ENCODE results near the gene CDR2. TPM values are rescaled to one million over a fixed set of nuclear protein-coding genes. Genes with fewer than 3 reads are reported as not detected.
A peak's percentile ranks its signal among the peaks of the same experiment; 100 is the strongest.

The CDR2 gene
- total and polyA plus RNA-seq, 9 of the 15 experiments (the other 6 are each of a cell fraction or from before 2014, with no cell fraction given) = 4.6 to 30.3 (median 19.9) TPM

DNA sequence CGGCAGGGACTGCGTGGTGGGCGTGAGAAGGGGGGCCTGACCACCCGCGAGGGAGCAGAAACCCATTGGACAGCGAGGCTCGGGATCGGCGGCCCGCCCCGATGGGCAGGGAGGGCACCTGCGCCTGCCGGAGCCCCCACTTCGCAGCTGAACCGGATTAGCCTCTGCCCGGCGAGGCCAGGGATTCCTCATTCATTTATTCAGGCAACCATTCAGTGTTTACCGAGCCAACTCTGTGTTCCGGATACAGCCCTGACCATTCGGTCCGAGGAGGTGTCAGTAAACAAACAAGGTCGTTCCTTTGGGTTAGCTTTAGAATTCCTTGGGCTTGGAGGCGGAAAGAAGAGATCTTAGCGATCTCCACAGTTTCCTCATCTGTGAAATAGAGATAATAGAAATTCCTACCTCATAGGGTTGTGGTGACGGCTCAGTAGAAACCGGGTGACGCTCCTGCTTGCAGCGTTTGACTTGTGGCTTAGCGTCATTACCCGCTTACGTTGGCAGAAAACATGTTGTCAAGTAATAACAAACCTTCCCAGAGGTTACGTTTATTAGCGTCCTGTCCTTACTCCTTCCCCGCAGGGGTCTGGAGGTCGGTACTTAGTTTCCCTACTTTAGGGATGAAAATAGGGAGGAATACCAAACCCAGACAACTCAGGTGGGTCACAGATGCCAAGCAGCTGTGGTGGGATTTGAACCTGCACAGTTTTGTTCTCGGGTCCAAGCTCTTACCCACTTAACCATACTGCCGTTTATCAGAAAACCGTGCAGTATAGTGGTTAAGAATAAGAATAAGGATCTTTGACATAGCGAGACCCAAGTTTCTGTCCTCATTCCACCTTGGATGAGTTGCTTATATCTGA is 76.3 kb downstream of the CDR2 start (continued):
- no peak for TF ChIP-seq ADNP (tag; IDR thresholded peaks at IDR 0.05)
- no peak for TF ChIP-seq ZNF174 (CRISPR knock-in tag; IDR thresholded peaks at IDR 0.05)
- peak; percentile 49 for TF ChIP-seq DACH1 (IDR thresholded peaks at IDR 0.05; ENCODE audit: partially characterized antibody)
- TF ChIP-seq ZBTB8A (IDR thresholded peaks at IDR 0.05; ENCODE audit: partially characterized antibody) = peak; percentile 62
- TF ChIP-seq ZNF324 (CRISPR knock-in tag; IDR thresholded peaks at IDR 0.05) = no peak
- TF ChIP-seq BRF1 (IDR thresholded peaks at IDR 0.05; ENCODE audit: borderline replicate concordance, extremely low read depth, insufficient read length) = peak; percentile 65
- TF ChIP-seq SP1 (CRISPR knock-in tag; IDR thresholded peaks at IDR 0.05) = peak; percentile 74
- TF ChIP-seq ZNF79 (CRISPR knock-in tag; IDR thresholded peaks at IDR 0.05; ENCODE audit: low read depth) = no peak
- peak; percentile 63; the same call in 1 of the 2 replicates for TF ChIP-seq ZNF644 (tag; IDR thresholded peaks at IDR 0.05; ENCODE audit: low read depth)
- TF ChIP-seq RBM22 (IDR thresholded peaks at IDR 0.05; ENCODE audit: low read depth, low read length, poor library complexity, severe bottlenecking) = peak; percentile 38
- TF ChIP-seq SETDB1 (IDR thresholded peaks at IDR 0.05; ENCODE audit: low read length) = no peak
- TF ChIP-seq, protein P1, sequence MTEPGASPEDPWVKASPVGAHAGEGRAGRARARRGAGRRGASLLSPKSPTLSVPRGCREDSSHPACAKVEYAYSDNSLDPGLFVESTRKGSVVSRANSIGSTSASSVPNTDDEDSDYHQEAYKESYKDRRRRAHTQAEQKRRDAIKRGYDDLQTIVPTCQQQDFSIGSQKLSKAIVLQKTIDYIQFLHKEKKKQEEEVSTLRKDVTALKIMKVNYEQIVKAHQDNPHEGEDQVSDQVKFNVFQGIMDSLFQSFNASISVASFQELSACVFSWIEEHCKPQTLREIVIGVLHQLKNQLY (CRISPR knock-in tag; conservative IDR thresholded peaks at IDR 0.05) = no peak
- TF ChIP-seq XRCC5 (IDR thresholded peaks at IDR 0.05; ENCODE audit: low read depth, low read length) = no peak
- TF ChIP-seq, protein P2, sequence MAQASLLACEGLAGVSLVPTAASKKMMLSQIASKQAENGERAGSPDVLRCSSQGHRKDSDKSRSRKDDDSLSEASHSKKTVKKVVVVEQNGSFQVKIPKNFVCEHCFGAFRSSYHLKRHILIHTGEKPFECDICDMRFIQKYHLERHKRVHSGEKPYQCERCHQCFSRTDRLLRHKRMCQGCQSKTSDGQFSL (CRISPR knock-in tag; IDR thresholded peaks at IDR 0.05) = no peak
- TF ChIP-seq, protein P2 (tag; IDR thresholded peaks at IDR 0.05) = no peak
- TF ChIP-seq, protein P3, sequence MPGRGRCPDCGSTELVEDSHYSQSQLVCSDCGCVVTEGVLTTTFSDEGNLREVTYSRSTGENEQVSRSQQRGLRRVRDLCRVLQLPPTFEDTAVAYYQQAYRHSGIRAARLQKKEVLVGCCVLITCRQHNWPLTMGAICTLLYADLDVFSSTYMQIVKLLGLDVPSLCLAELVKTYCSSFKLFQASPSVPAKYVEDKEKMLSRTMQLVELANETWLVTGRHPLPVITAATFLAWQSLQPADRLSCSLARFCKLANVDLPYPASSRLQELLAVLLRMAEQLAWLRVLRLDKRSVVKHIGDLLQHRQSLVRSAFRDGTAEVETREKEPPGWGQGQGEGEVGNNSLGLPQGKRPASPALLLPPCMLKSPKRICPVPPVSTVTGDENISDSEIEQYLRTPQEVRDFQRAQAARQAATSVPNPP (IDR thresholded peaks at IDR 0.05; ENCODE audit: borderline replicate concordance, insufficient read depth, insufficient read length) = no peak
- TF ChIP-seq SMARCC2 (IDR thresholded peaks at IDR 0.05; ENCODE audit: low read depth) = 0 out of 2 replicates have a peak, but pooled peaks have one; percentile 27
- no peak for TF ChIP-seq PURB (CRISPR knock-in tag; IDR thresholded peaks at IDR 0.05; ENCODE audit: low read depth)
- TF ChIP-seq, protein P4, sequence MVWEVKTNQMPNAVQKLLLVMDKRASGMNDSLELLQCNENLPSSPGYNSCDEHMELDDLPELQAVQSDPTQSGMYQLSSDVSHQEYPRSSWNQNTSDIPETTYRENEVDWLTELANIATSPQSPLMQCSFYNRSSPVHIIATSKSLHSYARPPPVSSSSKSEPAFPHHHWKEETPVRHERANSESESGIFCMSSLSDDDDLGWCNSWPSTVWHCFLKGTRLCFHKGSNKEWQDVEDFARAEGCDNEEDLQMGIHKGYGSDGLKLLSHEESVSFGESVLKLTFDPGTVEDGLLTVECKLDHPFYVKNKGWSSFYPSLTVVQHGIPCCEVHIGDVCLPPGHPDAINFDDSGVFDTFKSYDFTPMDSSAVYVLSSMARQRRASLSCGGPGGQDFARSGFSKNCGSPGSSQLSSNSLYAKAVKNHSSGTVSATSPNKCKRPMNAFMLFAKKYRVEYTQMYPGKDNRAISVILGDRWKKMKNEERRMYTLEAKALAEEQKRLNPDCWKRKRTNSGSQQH (CRISPR knock-in tag; IDR thresholded peaks at IDR 0.05) = peak; percentile 32; the same call in 1 of the 2 replicates
- TF ChIP-seq KDM5B (IDR thresholded peaks at IDR 0.05; ENCODE audit: insufficient replicate concordance, low read depth, low read length) = peak; percentile 35
- no peak for TF ChIP-seq HMG20B (CRISPR knock-in tag; IDR thresholded peaks at IDR 0.05)
